OCI-LY1 (cell line): ENCODE results near the gene OR10V1.

Source experiments
- EZH2 ChIP-seq: fragments of 200-600 bp; sonication (generic), shearing (Covaris generic); IDR thresholded peaks from 2 replicates; pipeline ENCODE4 v1.8.0; 2017; ENCODE audit warnings: borderline replicate concordance, mixed run types, mild to moderate bottlenecking, antibody characterized with exemption, low read length, moderate library complexity, mixed read lengths
- TF ChIP-seq, protein P1 (sequence below): fragments of 200-600 bp; sonication (generic), shearing (Covaris generic); IDR thresholded peaks from 2 replicates; pipeline ENCODE4 v1.5.1; 2017; ENCODE audit warnings: mild to moderate bottlenecking, antibody characterized with exemption, low read length, moderate library complexity, mixed read lengths

DNA sequence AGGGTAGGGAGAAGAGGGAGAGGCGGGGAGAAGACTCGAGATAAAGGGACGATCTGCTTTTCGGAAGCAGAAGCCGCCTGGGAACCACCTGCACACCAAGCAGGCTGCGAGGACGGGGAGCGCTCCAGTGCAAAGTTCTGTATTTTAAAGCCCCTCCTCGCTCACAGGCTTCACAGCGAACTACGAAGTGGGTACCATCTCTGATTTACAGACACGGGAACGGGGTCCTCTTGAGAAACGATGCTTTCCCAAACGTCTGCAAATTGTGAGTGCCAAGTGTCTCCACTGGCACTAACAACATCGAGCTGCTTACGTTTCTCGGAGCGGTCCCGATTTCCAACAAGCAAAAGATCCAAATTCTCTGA, 40.8 kb upstream of the OR10V1 start:
- no peak for TF ChIP-seq EZH2
- TF ChIP-seq, protein P1, sequence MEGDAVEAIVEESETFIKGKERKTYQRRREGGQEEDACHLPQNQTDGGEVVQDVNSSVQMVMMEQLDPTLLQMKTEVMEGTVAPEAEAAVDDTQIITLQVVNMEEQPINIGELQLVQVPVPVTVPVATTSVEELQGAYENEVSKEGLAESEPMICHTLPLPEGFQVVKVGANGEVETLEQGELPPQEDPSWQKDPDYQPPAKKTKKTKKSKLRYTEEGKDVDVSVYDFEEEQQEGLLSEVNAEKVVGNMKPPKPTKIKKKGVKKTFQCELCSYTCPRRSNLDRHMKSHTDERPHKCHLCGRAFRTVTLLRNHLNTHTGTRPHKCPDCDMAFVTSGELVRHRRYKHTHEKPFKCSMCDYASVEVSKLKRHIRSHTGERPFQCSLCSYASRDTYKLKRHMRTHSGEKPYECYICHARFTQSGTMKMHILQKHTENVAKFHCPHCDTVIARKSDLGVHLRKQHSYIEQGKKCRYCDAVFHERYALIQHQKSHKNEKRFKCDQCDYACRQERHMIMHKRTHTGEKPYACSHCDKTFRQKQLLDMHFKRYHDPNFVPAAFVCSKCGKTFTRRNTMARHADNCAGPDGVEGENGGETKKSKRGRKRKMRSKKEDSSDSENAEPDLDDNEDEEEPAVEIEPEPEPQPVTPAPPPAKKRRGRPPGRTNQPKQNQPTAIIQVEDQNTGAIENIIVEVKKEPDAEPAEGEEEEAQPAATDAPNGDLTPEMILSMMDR, result no peak
